K562 (cell line): ENCODE measurements around the gene SNX20. TPM values are rescaled to one million over a fixed set of nuclear protein-coding genes. Genes with fewer than 3 reads are reported as not detected.

Source experiments
- ATAC-seq: fragments of 200-7000 bp; cut with Tn5 transposase; 3 replicates; pipeline ENCODE4 v1.9.1; 2020; ENCODE audit warnings: moderate library complexity
- BruUV-seq: library from RNA; stranded (reverse); fragments of 400-500 nt; replicated peaks from 2 replicates; lab custom pipeline; 2021; lab: Mats Ljungman, UMichigan
- CTCF ChIA-PET: fragments of 300-600 bp; formaldehyde crosslinking; extraction: SDS; loops from one replicate; lab custom pipeline; 2021; ENCODE audit warnings: low intra/inter-chr PET ratio; lab: Yijun Ruan, JAX
- POLR2A ChIA-PET: fragments of 300-600, 350-650 bp; sonication (Branson Sonifier 250); formaldehyde crosslinking; extraction: SDS; loops from one replicate; lab custom pipeline; 2021; ENCODE audit warnings: antibody characterized with exemption, inconsistent platforms; lab: Yijun Ruan, JAX
- DNase-seq, 4 experiments: peaks; one replicate each; pipeline versions ENCODE4 v3.0.0 to v3.0.0-alpha.2; 2011 to 2018; ENCODE audit warnings: low spot score in 3 of 4, mixed read lengths in 3 of 4; ENCODE audit errors: extremely low read depth in 1 of 4
- FAIRE-seq: peaks from 2 replicates; lab custom pipeline; 2011; peaks lifted over from hg19 to GRCh38; lab: Jason Lieb, UNC
- H2AFZ ChIP-seq: 2 replicates; pipeline ENCODE4 v1.6.0; 2011; ENCODE audit warnings: low read depth, low read length, control low read depth, inconsistent platforms
- H3K27ac ChIP-seq: fragments of 200-600 bp; 3 replicates; pipeline ENCODE4 v1.8.0; 2011; ENCODE audit warnings: low read depth, mild to moderate bottlenecking, control low read depth, inconsistent platforms, low read length, moderate library complexity, mixed read lengths; ENCODE audit errors: extremely low read depth
- H3K27me3 ChIP-seq, 2 experiments: fragments of 300-600 bp in 1 of 2; 2 replicates in 1 of 2; 3 replicates in 1 of 2; pipeline versions ENCODE4 v1.6.0 to v1.8.0; 2011; ENCODE audit warnings: inconsistent platforms in 2 of 2, low read length in 2 of 2, mild to moderate bottlenecking in 1 of 2, mixed read lengths in 1 of 2, moderate library complexity in 1 of 2; ENCODE audit not compliant: control insufficient read depth in 2 of 2, insufficient read depth in 2 of 2
- H3K36me3 ChIP-seq: fragments of 300-600 bp; 3 replicates; pipeline ENCODE4 v1.8.0; 2011; ENCODE audit warnings: mild to moderate bottlenecking, low read length, inconsistent platforms; ENCODE audit not compliant: control insufficient read depth, insufficient read depth
- H3K4me1 ChIP-seq, 2 experiments: fragments of 200-600 bp in 1 of 2; replicated peaks in 1 of 2; 2 replicates in 1 of 2; 3 replicates in 1 of 2; pipeline versions ENCODE4 v1.5.1 to v1.8.0; 2011; ENCODE audit warnings: inconsistent platforms in 2 of 2, low read length in 2 of 2, mild to moderate bottlenecking in 1 of 2, mixed read lengths in 1 of 2, moderate library complexity in 1 of 2; ENCODE audit not compliant: control insufficient read depth in 2 of 2, insufficient read depth in 2 of 2
- H3K4me2 ChIP-seq: 2 replicates; pipeline ENCODE4 v1.6.1; 2011; ENCODE audit warnings: low read length, control low read depth, inconsistent platforms, mixed read lengths; ENCODE audit not compliant: insufficient read depth
- H3K4me3 ChIP-seq: fragments of 200-600 bp; sonication (generic), shearing (Covaris generic); 2 replicates; pipeline ENCODE4 v1.5.1; 2016; ENCODE audit warnings: control low read depth, inconsistent platforms
- H3K79me2 ChIP-seq: fragments of 200-600 bp; 3 replicates; pipeline ENCODE4 v1.8.0; 2011; ENCODE audit warnings: low read length, inconsistent platforms; ENCODE audit not compliant: control insufficient read depth, insufficient read depth
- H3K9ac ChIP-seq, 2 experiments: 2 replicates each; pipeline versions ENCODE4 v1.6.0 to v1.6.1; 2011; ENCODE audit warnings: low read depth in 2 of 2, low read length in 2 of 2, control low read depth in 1 of 2, inconsistent platforms in 1 of 2, mild to moderate bottlenecking in 1 of 2, mixed read lengths in 1 of 2; ENCODE audit not compliant: insufficient read depth in 1 of 2
- H3K9me1 ChIP-seq: one replicate; pipeline ENCODE4 v1.6.0; 2011; ENCODE audit warnings: inconsistent platforms, mild to moderate bottlenecking, low read length, moderate library complexity; ENCODE audit not compliant: control insufficient read depth, insufficient read depth
- H3K9me3 ChIP-seq: replicated peaks from 2 replicates; pipeline ENCODE4 v1.5.1; 2011; ENCODE audit warnings: low read depth, low read length, inconsistent platforms; ENCODE audit not compliant: control insufficient read depth, insufficient read depth
- H4K20me1 ChIP-seq: replicated peaks from 2 replicates; pipeline ENCODE4 v1.6.1; 2011; ENCODE audit warnings: low read length, inconsistent platforms, mixed read lengths; ENCODE audit not compliant: control insufficient read depth, insufficient read depth
- MXI1 ChIP-seq: IDR thresholded peaks from 2 replicates; pipeline ENCODE4 v1.6.1; 2011; ENCODE audit warnings: low read depth, mild to moderate bottlenecking, improper control_type of control experiment, low read length
- NFIC ChIP-seq: fragments of 450-650 bp; IDR thresholded peaks from 2 replicates; pipeline ENCODE4 v1.6.1; 2017; ENCODE audit warnings: mild to moderate bottlenecking, inconsistent platforms
- SAFB2 ChIP-seq: fragments of 200-400 bp; formaldehyde crosslinking; IDR thresholded peaks from 2 replicates; pipeline ENCODE4 v1.6.1; 2018; ENCODE audit warnings: borderline replicate concordance, low read length, low read depth, moderate library complexity; ENCODE audit not compliant: severe bottlenecking
- ZBTB34 ChIP-seq: fragments of 250-450 bp; sonication (Bioruptor Pico); IDR thresholded peaks from 2 replicates; pipeline ENCODE4 v1.8.0; 2021; ENCODE audit warnings: mild to moderate bottlenecking, moderate library complexity
- WGBS: fragments of 100-300 bp; shearing (Covaris generic); methylation state at CpG from one replicate; pipeline ENCODE4 v1.1.6; 2016; ENCODE audit warnings: low coverage, mixed read lengths; ENCODE audit not compliant: insufficient coverage; ENCODE audit errors: missing lambda C conversion rate; 5-methylcytosine and 5-hydroxymethylcytosine counted together
- in situ Hi-C: fragments of 300-500 bp; cut with MboI; formaldehyde crosslinking; loops from 4 replicates; pipeline ENCODE4 v1.15.0; 2018; ENCODE audit warnings: inconsistent platforms, mixed read lengths
- intact Hi-C: fragments of 100-400 bp; cut with micrococcal nuclease; formaldehyde crosslinking; loops from 2 replicates; pipeline ENCODE4 v1.14.2; 2022
- polyA plus RNA-seq, 8 experiments: library from polyadenylated mRNA; depleted of rRNA in 4 of 8; stranded (reverse) in 5 of 8; unstranded in 3 of 8; fragments of >200 nt; fragmentation: Nextera tagmentation in 2 of 8; fragmentation: Illumina TruSeq in 1 of 8; extraction: Ambion mirVana in 2 of 8; extraction: Trizol in 1 of 8; gene quantifications; 2 replicates each; pipeline versions ENCODE4 v1.2.1 to v1.2.3, GENCODE V29; 2011 to 2014; ENCODE audit warnings: inconsistent platforms in 1 of 8, missing spikeins in 1 of 8
- total RNA-seq, 7 experiments: library from RNA; depleted of rRNA in 6 of 7; stranded (reverse); fragments of >200 nt in 6 of 7; fragmentation: Illumina TruSeq in 2 of 7; extraction: Trizol in 2 of 7; gene quantifications; 2 replicates each; pipeline versions ENCODE4 v1.2.1 to v1.2.3, GENCODE V29; 2011 to 2021; ENCODE audit warnings: low replicate concordance in 1 of 7

Gene SNX20
- total and polyA plus RNA-seq, 9 of the 15 experiments (the other 6 are each of a cell fraction or from before 2014, with no cell fraction given), result 0.04 to 0.07 TPM; not detected in 7

GRCh38 chr16:50697881-50698767 is 17.0 kb upstream of the SNX20 start (continued):
- TF ChIP-seq ZBTB34 (CRISPR knock-in tag) (no peak), SAFB2 (no peak), MXI1 (no peak)

- H3K9me1 ChIP-seq, result no peaks in the 10 kb centered on the region
- no peak for ATAC-seq
- no peaks in the 10 kb centered on the region for H3K79me2 ChIP-seq
- intact Hi-C loops (no loop called here), in situ Hi-C loops (no loop called here)
- no peak overlapping the region for H3K4me2 ChIP-seq
- BruUV-seq, result no TSS peak
- H3K36me3 ChIP-seq, result no peaks in the 10 kb centered on the region
- no peak for FAIRE-seq
- 15% methylated on average over 5 of the region's 5 CpGs for WGBS
- H3K27ac ChIP-seq, result no peak overlapping the region
- no peak for DNase-seq
- peaks cover 9 to 15% of the 10 kb centered on the region in 2 experiments; a peak in 4 of 5 replicates for H3K4me1 ChIP-seq
- no peak overlapping the region for H3K9ac ChIP-seq
- peaks cover 0 to 32% of the 10 kb centered on the region in 2 experiments; a peak in 3 of 5 replicates for H3K27me3 ChIP-seq
- ChIA-PET POLR2A (interaction anchor here (1.0 kb wide), 1 partner anchor 44 kb away, joined by 4 read pairs; no protein-coding TSS in a partner anchor), CTCF (no interaction called here)
- H2AFZ ChIP-seq, result peak overlapping the region; percentile 63; the same call in 1 of the 2 replicates
- no peak overlapping the region for H3K4me3 ChIP-seq
- no peaks in the 10 kb centered on the region for H3K9me3 ChIP-seq
- TF ChIP-seq NFIC, result no peak
- H4K20me1 ChIP-seq, result no peaks in the 10 kb centered on the region; the same call in 1 of the 2 replicates
These were observed 16.3 kb upstream of the SNX20 start for GRCh38 chr16:50697421-50697715.
